Brain microvascular endothelial cell (primary cell): Measurements from ENCODE around the gene KCNMB2.

ENCODE experiments used
- DNase-seq: peaks from one replicate; pipeline ENCODE4 v3.0.0-alpha.2; 2020
- H3K27ac ChIP-seq: fragments of 250-450 bp; sonication (Bioruptor Pico); 2 replicates; pipeline ENCODE4 v1.5.1; 2020; ENCODE audit warnings: mild to moderate bottlenecking, moderate library complexity
- H3K27me3 ChIP-seq: fragments of 250-450 bp; sonication (Bioruptor Pico); replicated peaks from 2 replicates; pipeline ENCODE4 v1.5.1; 2020; ENCODE audit warnings: mild to moderate bottlenecking
- H3K36me3 ChIP-seq: fragments of 250-450 bp; sonication (Bioruptor Pico); replicated peaks from 2 replicates; pipeline ENCODE4 v1.5.1; 2020; ENCODE audit warnings: mild to moderate bottlenecking
- H3K4me3 ChIP-seq: 2 replicates; pipeline ENCODE4 v1.5.1; 2011; ENCODE audit warnings: low read depth, mild to moderate bottlenecking, control low read depth, low read length, moderate library complexity
- CTCF ChIP-seq: IDR thresholded peaks from 2 replicates; pipeline ENCODE4 v1.5.1; 2011; ENCODE audit warnings: low read depth, mild to moderate bottlenecking, moderate library complexity, low read length, control low read depth, inconsistent platforms; ENCODE audit errors: missing control alignments
- in situ Hi-C: cut with HindIII; loops from 2 replicates; pipeline ENCODE4 v1.10.0; 2017; ENCODE audit warnings: low sequenced_read_pairs, low pct_ligation_motif_present

Gene KCNMB2

DNA sequence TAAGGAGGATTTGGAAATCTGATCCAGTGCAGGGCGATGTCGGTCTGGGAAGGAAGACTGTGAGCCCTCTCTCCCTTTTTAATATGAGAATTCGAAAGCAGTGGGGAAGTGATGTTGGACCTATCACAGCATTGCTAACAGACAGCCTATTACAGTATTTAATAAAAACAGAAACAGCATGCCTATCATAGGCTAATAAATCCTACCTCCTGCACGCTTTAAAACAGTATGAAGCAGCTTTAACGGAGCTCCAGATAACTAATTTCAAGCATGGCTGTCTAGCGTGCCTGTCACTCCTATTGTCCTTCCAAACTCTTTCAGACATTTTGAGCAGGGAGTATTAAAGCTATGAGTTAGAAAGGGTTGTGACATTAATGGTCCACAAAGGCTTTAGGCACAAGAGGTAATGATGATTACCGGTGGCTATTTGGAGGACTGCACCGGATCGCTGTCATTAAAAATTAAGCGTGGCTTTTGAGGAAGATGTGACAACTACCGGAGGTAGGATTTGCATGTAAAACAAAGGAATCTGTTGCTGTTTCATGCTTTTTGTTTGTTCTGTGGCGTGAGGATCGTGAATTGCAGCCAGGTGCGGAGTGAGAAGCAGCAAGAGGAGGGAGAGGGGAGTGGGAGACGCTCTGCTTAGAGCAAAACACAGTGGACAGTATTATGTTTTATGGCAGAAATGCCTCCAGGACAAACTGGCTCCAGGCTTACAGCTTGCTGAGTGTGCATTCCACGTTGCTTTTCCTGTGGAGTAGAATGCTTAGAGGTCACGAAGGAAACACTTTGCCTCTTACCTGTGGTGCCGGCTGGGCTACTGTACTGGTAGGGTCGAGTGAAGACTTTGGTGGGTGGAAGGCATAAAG, at the start of gene KCNMB2:
Gene KCNMB2, plus strand, starts transcription at position 226 of the 869 bp plus-strand sequence.
- TF ChIP-seq CTCF = no peak
- Histone ChIP-seq H3K27me3 (no peaks in the 10 kb centered on the region), H3K4me3 (peak within 1 kb of the TSS; percentile 49), H3K27ac (no peak within 1 kb of the TSS), H3K36me3 (no peaks in the 10 kb centered on the region)
- in situ Hi-C loops = no loop called here
- DNase-seq = peak; percentile 11

DNA sequence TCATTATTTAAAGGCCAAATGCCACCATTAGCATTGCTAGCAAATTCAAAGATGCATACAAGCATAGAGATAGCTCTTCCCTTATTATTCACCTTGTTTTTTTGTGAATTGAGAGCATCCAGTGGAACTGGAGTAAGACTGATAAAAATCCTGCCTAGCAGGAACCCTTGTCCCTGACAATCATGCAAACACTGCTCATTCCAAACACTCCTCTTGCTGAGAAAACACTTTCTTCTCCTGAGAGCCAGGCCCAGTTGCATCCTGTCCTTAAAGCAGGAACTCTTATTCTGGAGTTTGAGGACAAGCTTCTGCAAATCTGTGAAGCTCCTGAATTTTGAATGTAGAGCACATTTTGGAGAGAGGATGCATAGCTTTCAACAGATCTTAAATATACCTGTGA, 49.3 kb upstream of the KCNMB2 start:
- Histone ChIP-seq H3K4me3 (no peak overlapping the region), H3K27ac (no peak overlapping the region), H3K27me3 (no peaks in the 10 kb centered on the region), H3K36me3 (no peaks in the 10 kb centered on the region)
- in situ Hi-C loops = no loop called here
- no peak for TF ChIP-seq CTCF
- DNase-seq = no peak

DNA sequence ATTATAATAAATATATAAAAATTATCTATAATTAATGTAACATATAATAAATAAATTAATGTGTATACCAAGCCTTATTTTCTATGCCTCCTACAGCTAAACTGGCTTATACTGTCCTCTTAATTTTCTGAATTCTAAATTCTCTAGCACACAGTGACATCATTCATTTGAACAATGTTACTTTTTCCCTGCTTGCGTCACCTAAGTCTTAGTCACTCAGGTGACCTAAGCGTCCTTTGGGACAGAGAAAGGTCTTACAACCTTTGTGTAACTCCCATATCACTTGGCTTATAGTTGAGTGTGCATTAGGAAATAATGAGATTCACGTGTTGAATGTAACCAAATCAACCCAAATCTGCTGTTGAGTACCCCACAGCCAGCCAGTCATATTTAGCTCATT, 48.5 kb upstream of the KCNMB2 start:
- Histone ChIP-seq H3K4me3 (no peak overlapping the region), H3K27me3 (no peaks in the 10 kb centered on the region), H3K27ac (no peak overlapping the region), H3K36me3 (no peaks in the 10 kb centered on the region)
- no peak for DNase-seq
- in situ Hi-C loops = no loop called here
- no peak for TF ChIP-seq CTCF

GRCh38 chr3:178491751-178492150, 44.5 kb upstream of the KCNMB2 start:
- in situ Hi-C loops = no loop called here
- no peak for DNase-seq
- Histone ChIP-seq H3K27me3 (no peaks in the 10 kb centered on the region), H3K27ac (no peak overlapping the region), H3K36me3 (no peaks in the 10 kb centered on the region), H3K4me3 (no peak overlapping the region)
- TF ChIP-seq CTCF = no peak

GRCh38 chr3:178492491-178492890, 43.7 kb upstream of the KCNMB2 start:
- Histone ChIP-seq H3K27me3 (no peaks in the 10 kb centered on the region), H3K27ac (no peak overlapping the region), H3K4me3 (no peak overlapping the region), H3K36me3 (no peaks in the 10 kb centered on the region)
- in situ Hi-C loops = no loop called here
- DNase-seq = no peak
- TF ChIP-seq CTCF = no peak

GRCh38 chr3:178494386-178494785, 41.9 kb upstream of the KCNMB2 start:
- H3K36me3 ChIP-seq = no peaks in the 10 kb centered on the region
- DNase-seq = no peak
- in situ Hi-C loops = no loop called here
- no peak overlapping the region for H3K4me3 ChIP-seq
- TF ChIP-seq CTCF = no peak
- H3K27me3 ChIP-seq = no peaks in the 10 kb centered on the region
- H3K27ac ChIP-seq = no peak overlapping the region
